Measurements from ENCODE around the gene HOXC13.

The HOXC13 gene

GRCh38 chr12:53993162-53994008, 54.8 kb downstream of the HOXC13 start:
- in situ Hi-C loops (cut with HindIII; ENCODE audit: low sequenced_read_pairs), result no loop called here

- in situ Hi-C loops (cut with HindIII; ENCODE audit: low sequenced_read_pairs), result no loop called here
These were observed 55.3 kb downstream of the HOXC13 start for GRCh38 chr12:53994009-53994263.

- in situ Hi-C loops (cut with HindIII; ENCODE audit: low sequenced_read_pairs), result no loop called here
These were observed 55.8 kb downstream of the HOXC13 start for GRCh38 chr12:53994264-53995001.

GRCh38 chr12:53995002-53995377, 56.4 kb downstream of the HOXC13 start:
- in situ Hi-C loops (cut with HindIII; ENCODE audit: low sequenced_read_pairs), result no loop called here

- in situ Hi-C loops (cut with HindIII; ENCODE audit: low sequenced_read_pairs), result no loop called here
These were observed 57.0 kb downstream of the HOXC13 start for GRCh38 chr12:53995378-53996239.

Measured in DLD1 (cell line).